ENCODE data around the gene HESX1. TPM values are rescaled to one million over a fixed set of nuclear protein-coding genes. Genes with fewer than 3 reads are reported as not detected.

HESX1 gene
- total RNA-seq, 3 donors from 2014 or later (not counting 1 experiment from before 2014, with no cell fraction given): 0.49 to 0.55 TPM; not detected in 1

DNA sequence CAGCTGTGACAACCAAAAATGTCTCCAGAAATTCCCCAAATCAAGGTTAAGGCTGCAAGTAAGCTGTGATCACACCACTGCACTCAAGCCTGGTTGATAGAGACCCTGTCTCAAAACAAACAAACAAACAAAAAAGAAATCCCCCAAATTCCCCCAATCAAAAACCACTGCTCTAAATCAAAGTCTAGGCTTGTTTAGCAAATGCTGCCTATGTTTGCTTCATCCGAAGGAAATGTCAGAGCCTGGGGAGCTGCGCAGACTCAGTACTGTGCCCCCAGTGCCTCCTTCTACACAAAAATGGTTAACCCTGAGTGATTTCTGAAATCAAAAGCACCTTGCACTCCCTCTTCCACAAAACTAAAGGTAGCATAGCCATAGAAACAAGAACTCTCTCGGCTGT is 48.0 kb downstream of the HESX1 start:
- Mint-ChIP-seq H3K9me3 (no peaks in the 10 kb centered on the region), H3K4me1 (no peaks in the 10 kb centered on the region), H3K27ac (no peak overlapping the region), H3K27me3 (ENCODE audit: low read depth in 2 of 2) (peaks cover 15 to 25% of the 10 kb centered on the region in 2 donors), H3K4me3 (no peak overlapping the region), H3K36me3 (no peaks in the 10 kb centered on the region)
- 88% methylated on average over 3 of the region's 3 CpGs for WGBS (ENCODE audit: insufficient coverage)
- DNase-seq: no peak
- no peaks in the 10 kb centered on the region for H3K36me3 ChIP-seq (ENCODE audit: control insufficient read depth, insufficient read depth, low read length)
- H3K4me1 ChIP-seq (ENCODE audit: control insufficient read depth, insufficient read depth, low read length): no peaks in the 10 kb centered on the region
- peaks cover 5% of the 10 kb centered on the region for H3K27me3 ChIP-seq (ENCODE audit: control insufficient read depth, insufficient read depth, low read length)
- intact Hi-C loops (cut with micrococcal nuclease): no loop called here
- no peak for ATAC-seq
- TF ChIP-seq, protein P1, sequence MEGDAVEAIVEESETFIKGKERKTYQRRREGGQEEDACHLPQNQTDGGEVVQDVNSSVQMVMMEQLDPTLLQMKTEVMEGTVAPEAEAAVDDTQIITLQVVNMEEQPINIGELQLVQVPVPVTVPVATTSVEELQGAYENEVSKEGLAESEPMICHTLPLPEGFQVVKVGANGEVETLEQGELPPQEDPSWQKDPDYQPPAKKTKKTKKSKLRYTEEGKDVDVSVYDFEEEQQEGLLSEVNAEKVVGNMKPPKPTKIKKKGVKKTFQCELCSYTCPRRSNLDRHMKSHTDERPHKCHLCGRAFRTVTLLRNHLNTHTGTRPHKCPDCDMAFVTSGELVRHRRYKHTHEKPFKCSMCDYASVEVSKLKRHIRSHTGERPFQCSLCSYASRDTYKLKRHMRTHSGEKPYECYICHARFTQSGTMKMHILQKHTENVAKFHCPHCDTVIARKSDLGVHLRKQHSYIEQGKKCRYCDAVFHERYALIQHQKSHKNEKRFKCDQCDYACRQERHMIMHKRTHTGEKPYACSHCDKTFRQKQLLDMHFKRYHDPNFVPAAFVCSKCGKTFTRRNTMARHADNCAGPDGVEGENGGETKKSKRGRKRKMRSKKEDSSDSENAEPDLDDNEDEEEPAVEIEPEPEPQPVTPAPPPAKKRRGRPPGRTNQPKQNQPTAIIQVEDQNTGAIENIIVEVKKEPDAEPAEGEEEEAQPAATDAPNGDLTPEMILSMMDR (IDR thresholded peaks at IDR 0.05): no peak
- H3K9me3 ChIP-seq (ENCODE audit: control insufficient read depth, insufficient read depth, low read length): no peaks in the 10 kb centered on the region
- H3K27ac ChIP-seq (ENCODE audit: low read length): no peak overlapping the region
- H3K4me3 ChIP-seq (ENCODE audit: low read length): no peak overlapping the region

DNA sequence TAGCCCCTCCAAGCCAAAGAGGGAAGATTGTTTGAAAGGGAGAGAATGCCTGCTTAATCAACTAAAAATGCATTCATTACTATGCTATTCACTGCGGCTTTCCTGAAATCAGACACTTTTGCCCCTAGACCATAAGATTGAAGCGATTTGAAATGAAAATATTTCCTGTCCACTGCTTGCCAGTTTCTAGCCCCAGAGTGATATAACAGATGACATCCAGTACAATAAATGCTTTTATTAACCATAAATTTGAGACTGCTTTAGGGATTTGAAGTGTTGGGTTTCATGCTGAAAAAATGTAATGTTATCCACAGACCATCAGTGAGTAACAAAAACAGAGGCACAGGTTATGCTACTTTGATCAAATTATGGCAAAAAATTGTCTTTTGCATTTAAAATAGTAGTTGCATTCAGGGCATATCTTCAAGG is 48.7 kb downstream of the HESX1 start:
- peaks cover 15 to 25% of the 10 kb centered on the region in 2 donors for H3K27me3 Mint-ChIP-seq (ENCODE audit: low read depth in 2 of 2)
- H3K36me3 Mint-ChIP-seq: no peaks in the 10 kb centered on the region
- Histone ChIP-seq H3K27ac (ENCODE audit: low read length) (no peak overlapping the region), H3K36me3 (ENCODE audit: control insufficient read depth, insufficient read depth, low read length) (no peaks in the 10 kb centered on the region), H3K4me1 (ENCODE audit: control insufficient read depth, insufficient read depth, low read length) (no peaks in the 10 kb centered on the region), H3K27me3 (ENCODE audit: control insufficient read depth, insufficient read depth, low read length) (peaks cover 5% of the 10 kb centered on the region), H3K9me3 (ENCODE audit: control insufficient read depth, insufficient read depth, low read length) (no peaks in the 10 kb centered on the region), H3K4me3 (ENCODE audit: low read length) (no peak overlapping the region)
- TF ChIP-seq, protein P1 (IDR thresholded peaks at IDR 0.05): no peak
- no peak overlapping the region for H3K4me3 Mint-ChIP-seq
- H3K4me1 Mint-ChIP-seq: no peaks in the 10 kb centered on the region
- intact Hi-C loops (cut with micrococcal nuclease): no loop called here
- H3K27ac Mint-ChIP-seq: no peak overlapping the region
- ATAC-seq (no peak), DNase-seq (no peak)
- WGBS (ENCODE audit: insufficient coverage): 94% methylated on average over 2 of the region's 2 CpGs
- no peaks in the 10 kb centered on the region for H3K9me3 Mint-ChIP-seq

DNA sequence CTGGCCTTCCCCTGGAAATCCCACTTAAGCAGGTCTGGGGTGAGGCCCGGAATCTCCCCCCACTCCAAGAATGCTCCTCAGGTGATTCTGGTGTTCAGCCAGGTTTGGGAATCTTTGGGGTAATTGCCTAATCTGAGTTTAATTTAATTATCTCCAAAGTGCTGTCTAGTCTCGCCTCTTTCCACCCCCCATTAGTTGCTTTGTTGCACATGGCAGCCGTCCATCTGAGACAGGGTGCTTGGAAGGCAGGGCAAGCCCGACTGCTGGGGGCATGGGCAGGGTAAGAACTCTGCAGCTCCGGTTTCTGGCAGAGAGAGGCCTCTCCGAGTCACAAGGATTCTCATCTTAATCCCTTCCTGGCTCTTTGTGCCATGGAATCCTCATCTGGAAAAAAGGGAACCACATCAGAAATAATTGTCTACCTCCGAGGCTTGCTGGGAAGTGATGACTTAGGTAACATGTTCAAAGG is 49.6 kb downstream of the HESX1 start:
- Histone ChIP-seq H3K27me3 (ENCODE audit: control insufficient read depth, insufficient read depth, low read length) (peaks cover 5% of the 10 kb centered on the region), H3K36me3 (ENCODE audit: control insufficient read depth, insufficient read depth, low read length) (no peaks in the 10 kb centered on the region), H3K4me3 (ENCODE audit: low read length) (no peak overlapping the region), H3K4me1 (ENCODE audit: control insufficient read depth, insufficient read depth, low read length) (no peaks in the 10 kb centered on the region), H3K27ac (ENCODE audit: low read length) (no peak overlapping the region), H3K9me3 (ENCODE audit: control insufficient read depth, insufficient read depth, low read length) (no peaks in the 10 kb centered on the region)
- intact Hi-C loops (cut with micrococcal nuclease): no loop called here
- DNase-seq (no peak), ATAC-seq (no peak)
- peaks cover 13 to 29% of the 10 kb centered on the region in 2 donors for H3K27me3 Mint-ChIP-seq (ENCODE audit: low read depth in 2 of 2)
- no peak overlapping the region for H3K4me3 Mint-ChIP-seq
- WGBS (ENCODE audit: insufficient coverage): 79% methylated on average over 7 of the region's 7 CpGs
- no peak overlapping the region for H3K27ac Mint-ChIP-seq
- H3K36me3 Mint-ChIP-seq: no peaks in the 10 kb centered on the region
- TF ChIP-seq, protein P1 (IDR thresholded peaks at IDR 0.05): no peak
- no peaks in the 10 kb centered on the region for H3K9me3 Mint-ChIP-seq
- H3K4me1 Mint-ChIP-seq: no peaks in the 10 kb centered on the region

Other genes with a start within 250 kb of the HESX1 start
- gene SPATA12, start 139.3 kb downstream of the HESX1 start, total RNA-seq: not detected
- under 1 TPM in 2 of 3 donors, not detected in 1; 0.05 to 0.08 TPM for gene IL17RD, start 34.6 kb downstream of the HESX1 start, total RNA-seq
- 10 to 100 TPM; 29.6 to 40.8 (median 38.2) TPM for gene APPL1, start 27.8 kb upstream of the HESX1 start, total RNA-seq
- not detected for gene ASB14, start 92.7 kb upstream of the HESX1 start, total RNA-seq